GM23338 (cell line): ENCODE results near the gene CDH4. TPM values are rescaled to one million over a fixed set of nuclear protein-coding genes. Genes with fewer than 3 reads are reported as not detected.

Experiments used
- ATAC-seq: fragments of 200-7000 bp; cut with Tn5 transposase; 3 replicates; pipeline ENCODE4 v1.9.1; 2020
- DNase-seq: peaks from one replicate; pipeline ENCODE4 v3.0.0-alpha.2; 2015; ENCODE audit warnings: low spot score
- H2AFZ ChIP-seq: fragments of 200-600 bp; sonication (generic); 2 replicates; pipeline ENCODE4 v1.8.0; 2016; ENCODE audit warnings: antibody characterized with exemption, mild to moderate bottlenecking, moderate library complexity
- H3F3A ChIP-seq: fragments of 200-600 bp; sonication (generic); replicated peaks from 2 replicates; pipeline ENCODE4 v1.8.0; 2017; ENCODE audit warnings: antibody characterized with exemption, mixed run types, low read depth
- H3K27ac ChIP-seq: fragments of 200-600 bp; sonication (generic); 2 replicates; pipeline ENCODE4 v1.6.1; 2016; ENCODE audit warnings: low read depth
- H3K27me3 ChIP-seq: fragments of 200-600 bp; sonication (generic); 2 replicates; pipeline ENCODE4 v1.8.0; 2016; ENCODE audit warnings: mild to moderate bottlenecking, mixed run types, moderate library complexity; ENCODE audit not compliant: insufficient read depth
- H3K36me3 ChIP-seq: fragments of 200-600 bp; sonication (generic); 2 replicates; pipeline ENCODE4 v1.8.0; 2016; ENCODE audit warnings: mild to moderate bottlenecking; ENCODE audit not compliant: insufficient read depth
- H3K4me1 ChIP-seq: fragments of 200-600 bp; sonication (generic); 2 replicates; pipeline ENCODE4 v1.8.0; 2016; ENCODE audit warnings: mild to moderate bottlenecking, moderate library complexity; ENCODE audit not compliant: insufficient read depth
- H3K4me2 ChIP-seq: fragments of 200-600 bp; sonication (generic); 2 replicates; pipeline ENCODE4 v1.7.1; 2017; ENCODE audit warnings: mixed run types
- H3K4me3 ChIP-seq: fragments of 200-600 bp; sonication (generic); 2 replicates; pipeline ENCODE4 v1.6.1; 2016; ENCODE audit warnings: mixed run types
- H3K79me2 ChIP-seq: fragments of 200-600 bp; sonication (generic); replicated peaks from 2 replicates; pipeline ENCODE4 v1.8.0; 2017; ENCODE audit warnings: mild to moderate bottlenecking; ENCODE audit not compliant: insufficient read depth
- H3K9me2 ChIP-seq: fragments of 200-600 bp; sonication (generic); 2 replicates; pipeline ENCODE4 v1.8.0; 2017; ENCODE audit not compliant: insufficient read depth
- H4K20me1 ChIP-seq: fragments of 200-600 bp; sonication (generic); replicated peaks from 2 replicates; pipeline ENCODE4 v1.8.0; 2017; ENCODE audit warnings: mild to moderate bottlenecking; ENCODE audit not compliant: insufficient read depth
- H3K27ac Mint-ChIP-seq: 2 replicates; pipeline ENCODE4 v1.8.0; 2020; ENCODE audit warnings: inconsistent platforms, mild to moderate bottlenecking, moderate library complexity, mixed read lengths
- H3K27me3 Mint-ChIP-seq: 3 replicates; pipeline ENCODE4 v1.8.0; 2022; ENCODE audit warnings: low read depth, mild to moderate bottlenecking, moderate library complexity, mixed read lengths, inconsistent platforms; ENCODE audit not compliant: insufficient read depth, poor library complexity
- H3K36me3 Mint-ChIP-seq: 3 replicates; pipeline ENCODE4 v1.8.0; 2021; ENCODE audit warnings: low read depth, mild to moderate bottlenecking, inconsistent platforms, moderate library complexity, mixed read lengths
- H3K4me1 Mint-ChIP-seq: 3 replicates; pipeline ENCODE4 v1.8.0; 2020; ENCODE audit warnings: mild to moderate bottlenecking, inconsistent platforms, mixed read lengths
- H3K4me3 Mint-ChIP-seq: 3 replicates; pipeline ENCODE4 v1.8.0; 2021; ENCODE audit warnings: moderate library complexity, mild to moderate bottlenecking, inconsistent platforms, mixed read lengths
- H3K9me3 Mint-ChIP-seq: 3 replicates; pipeline ENCODE4 v1.8.0; 2020; ENCODE audit warnings: moderate library complexity, mild to moderate bottlenecking, inconsistent platforms, mixed read lengths
- CREB1 ChIP-seq: fragments of 250-450 bp; sonication (Bioruptor Pico); IDR thresholded peaks from 2 replicates; pipeline ENCODE4 v1.5.0; 2020; ENCODE audit warnings: low read depth, mild to moderate bottlenecking, moderate library complexity
- EZH2 ChIP-seq: fragments of 200-600 bp; sonication (generic); IDR thresholded peaks from one replicate; pipeline ENCODE4 v1.8.0; 2017; ENCODE audit warnings: antibody characterized with exemption, mild to moderate bottlenecking, low read depth; ENCODE audit not compliant: unreplicated experiment
- EZH2phosphoT487 ChIP-seq: fragments of 200-600 bp; sonication (generic); IDR thresholded peaks from one replicate; pipeline ENCODE4 v1.8.1; 2018; ENCODE audit warnings: antibody characterized with exemption; ENCODE audit not compliant: unreplicated experiment
- NANOG ChIP-seq: IDR thresholded peaks from 2 replicates; pipeline ENCODE4 v1.6.1; 2016; ENCODE audit warnings: antibody characterized with exemption, borderline replicate concordance
- POLR2AphosphoS5 ChIP-seq: IDR thresholded peaks from 2 replicates; pipeline ENCODE4 v1.6.1; 2016; ENCODE audit warnings: antibody characterized with exemption, low read depth
- STAT1 ChIP-seq: IDR thresholded peaks from one replicate; pipeline ENCODE4 v1.6.1; 2016; ENCODE audit warnings: antibody characterized with exemption; ENCODE audit not compliant: unreplicated experiment
- ZNF114 ChIP-seq: fragments of 250-450 bp; sonication (Bioruptor Pico); IDR thresholded peaks from 2 replicates; pipeline ENCODE4 v1.5.0; 2020; ENCODE audit warnings: mild to moderate bottlenecking, moderate library complexity
- polyA plus RNA-seq: library from polyadenylated mRNA; unstranded; fragments of >200 nt; fragmentation: Nextera tagmentation; extraction: Ambion mirVana; gene quantifications from 2 replicates; pipeline ENCODE4 v1.2.1, GENCODE V29; 2016
- total RNA-seq: library from RNA; depleted of rRNA; stranded (reverse); fragments of >200 nt; shearing (Covaris generic); gene quantifications from 2 replicates; pipeline ENCODE4 v1.2.3, GENCODE V29; 2014
- TF ChIP-seq, protein P1 (sequence below): IDR thresholded peaks from 2 replicates; pipeline ENCODE4 v1.6.1; 2016; ENCODE audit warnings: antibody characterized with exemption
- TF ChIP-seq, protein P2 (sequence below): fragments of 250-450 bp; sonication (Bioruptor Pico); IDR thresholded peaks from 2 replicates; pipeline ENCODE4 v1.5.0; 2020; ENCODE audit warnings: mild to moderate bottlenecking, moderate library complexity
- TF ChIP-seq, protein P3 (sequence below), 2 experiments: fragments of 200-600 bp in 1 of 2; sonication (generic) in 1 of 2; conservative IDR thresholded peaks; 2 replicates each; pipeline versions ENCODE4 v1.5.1 to v1.6.1; 2016 to 2017; ENCODE audit warnings: antibody characterized with exemption in 2 of 2, low read depth in 2 of 2, mild to moderate bottlenecking in 2 of 2, moderate library complexity in 1 of 2

The CDH4 gene
- total and polyA plus RNA-seq, 2 experiments from 2014 or later: 1.2 to 4.2 TPM

DNA sequence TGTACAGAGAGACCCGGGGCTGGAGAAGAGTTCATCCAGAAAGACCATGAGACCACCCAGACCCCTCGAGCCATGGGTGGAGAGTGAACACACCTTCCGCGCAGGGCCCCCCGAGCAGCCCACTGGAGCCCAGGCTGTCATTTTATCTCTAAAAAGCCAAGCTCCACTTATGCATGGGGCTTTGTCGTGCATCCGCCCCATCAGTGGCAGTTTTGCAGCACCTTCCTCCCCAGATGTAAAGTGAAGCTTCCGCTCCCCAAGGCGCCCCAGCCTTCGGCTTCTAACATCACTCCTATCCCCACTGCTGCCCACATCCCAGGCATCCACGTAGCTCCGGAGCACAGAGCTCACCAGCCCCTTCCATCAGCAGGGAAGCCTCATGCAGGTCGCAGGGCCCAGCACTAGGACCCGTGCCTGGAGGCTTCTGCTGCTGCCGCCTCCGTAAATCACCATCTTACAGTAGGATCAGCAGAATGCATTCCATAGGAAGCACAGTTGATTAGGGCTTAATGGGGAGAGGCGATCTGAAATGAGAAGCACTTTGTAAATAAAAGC lies 512.5 kb downstream of the CDH4 start:
- Histone ChIP-seq H3K36me3 (no peaks in the 10 kb centered on the region), H3K4me1 (no peaks in the 10 kb centered on the region), H3K79me2 (no peaks in the 10 kb centered on the region), H3F3A (no peaks in the 10 kb centered on the region), H3K27ac (no peak overlapping the region), H4K20me1 (no peaks in the 10 kb centered on the region), H3K9me2 (no peaks in the 10 kb centered on the region), H3K4me3 (no peak overlapping the region), H3K27me3 (no peaks in the 10 kb centered on the region), H2AFZ (no peak overlapping the region), H3K4me2 (no peak overlapping the region)
- ATAC-seq (no peak), DNase-seq (no peak)
- Mint-ChIP-seq H3K27me3 (peaks cover 8% of the 10 kb centered on the region), H3K4me3 (no peak overlapping the region), H3K9me3 (no peaks in the 10 kb centered on the region), H3K4me1 (peaks cover 2% of the 10 kb centered on the region; the same call in 2 of the 3 replicates), H3K27ac (no peak overlapping the region), H3K36me3 (no peaks in the 10 kb centered on the region)
- TF ChIP-seq STAT1 (no peak), NANOG (no peak), POLR2AphosphoS5 (no peak), EZH2phosphoT487 (no peak), CREB1 (CRISPR knock-in tag) (no peak), EZH2 (no peak)
- TF ChIP-seq, protein P1, sequence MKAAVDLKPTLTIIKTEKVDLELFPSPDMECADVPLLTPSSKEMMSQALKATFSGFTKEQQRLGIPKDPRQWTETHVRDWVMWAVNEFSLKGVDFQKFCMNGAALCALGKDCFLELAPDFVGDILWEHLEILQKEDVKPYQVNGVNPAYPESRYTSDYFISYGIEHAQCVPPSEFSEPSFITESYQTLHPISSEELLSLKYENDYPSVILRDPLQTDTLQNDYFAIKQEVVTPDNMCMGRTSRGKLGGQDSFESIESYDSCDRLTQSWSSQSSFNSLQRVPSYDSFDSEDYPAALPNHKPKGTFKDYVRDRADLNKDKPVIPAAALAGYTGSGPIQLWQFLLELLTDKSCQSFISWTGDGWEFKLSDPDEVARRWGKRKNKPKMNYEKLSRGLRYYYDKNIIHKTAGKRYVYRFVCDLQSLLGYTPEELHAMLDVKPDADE: no peak

DNA sequence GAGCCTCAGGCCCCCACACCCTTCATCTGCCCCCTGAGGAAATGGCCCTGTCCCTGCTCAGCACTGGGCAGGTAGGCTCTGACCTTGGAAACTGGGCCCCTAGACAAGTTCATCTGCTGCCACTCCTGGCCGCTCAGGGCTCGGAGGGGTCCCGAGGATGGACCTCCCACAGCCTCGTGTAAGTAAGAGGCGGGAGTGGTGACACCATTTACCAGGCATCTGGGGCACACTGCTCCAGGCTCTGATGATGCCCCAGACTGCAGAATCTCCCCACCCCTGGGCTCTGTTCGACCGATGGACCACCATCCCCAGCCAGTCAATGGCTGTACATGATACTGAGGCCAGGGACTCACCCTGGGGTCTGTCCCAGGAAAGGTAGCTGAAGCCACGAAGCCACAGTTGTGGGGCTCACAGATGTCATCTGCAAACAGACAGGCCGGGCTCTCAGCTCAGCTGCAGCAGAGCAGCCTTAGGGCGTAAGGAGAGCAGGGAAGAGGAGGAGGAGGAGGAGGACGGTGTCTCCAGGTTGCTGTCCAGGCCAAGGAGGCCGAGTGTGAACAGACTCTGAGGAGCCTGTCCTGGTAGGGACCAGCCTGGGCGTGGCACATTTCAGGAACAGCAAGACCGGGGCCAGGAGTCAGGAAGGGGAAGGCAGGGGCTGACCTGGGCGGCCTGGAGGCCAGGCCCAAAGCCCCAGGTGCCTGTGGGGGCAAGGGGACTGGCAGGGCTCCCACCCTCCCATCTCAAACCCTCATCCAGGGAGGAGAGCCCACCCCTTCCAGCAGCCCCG lies 513.2 kb downstream of the CDH4 start:
- Histone ChIP-seq H3K79me2 (no peaks in the 10 kb centered on the region), H3F3A (no peaks in the 10 kb centered on the region), H3K27me3 (no peaks in the 10 kb centered on the region), H3K27ac (no peak overlapping the region), H3K4me3 (no peak overlapping the region), H3K36me3 (no peaks in the 10 kb centered on the region), H4K20me1 (no peaks in the 10 kb centered on the region), H2AFZ (no peak overlapping the region), H3K4me2 (no peak overlapping the region), H3K4me1 (no peaks in the 10 kb centered on the region), H3K9me2 (no peaks in the 10 kb centered on the region)
- H3K4me1 Mint-ChIP-seq: peaks cover 2% of the 10 kb centered on the region; the same call in 2 of the 3 replicates
- ATAC-seq (no peak), DNase-seq (no peak)
- no peak overlapping the region for H3K27ac Mint-ChIP-seq
- H3K9me3 Mint-ChIP-seq: no peaks in the 10 kb centered on the region
- H3K4me3 Mint-ChIP-seq: no peak overlapping the region
- peaks cover 8% of the 10 kb centered on the region for H3K27me3 Mint-ChIP-seq
- no peaks in the 10 kb centered on the region for H3K36me3 Mint-ChIP-seq
- TF ChIP-seq ZNF114 (CRISPR knock-in tag) (no peak), STAT1 (no peak), NANOG (no peak)
- TF ChIP-seq, protein P2, sequence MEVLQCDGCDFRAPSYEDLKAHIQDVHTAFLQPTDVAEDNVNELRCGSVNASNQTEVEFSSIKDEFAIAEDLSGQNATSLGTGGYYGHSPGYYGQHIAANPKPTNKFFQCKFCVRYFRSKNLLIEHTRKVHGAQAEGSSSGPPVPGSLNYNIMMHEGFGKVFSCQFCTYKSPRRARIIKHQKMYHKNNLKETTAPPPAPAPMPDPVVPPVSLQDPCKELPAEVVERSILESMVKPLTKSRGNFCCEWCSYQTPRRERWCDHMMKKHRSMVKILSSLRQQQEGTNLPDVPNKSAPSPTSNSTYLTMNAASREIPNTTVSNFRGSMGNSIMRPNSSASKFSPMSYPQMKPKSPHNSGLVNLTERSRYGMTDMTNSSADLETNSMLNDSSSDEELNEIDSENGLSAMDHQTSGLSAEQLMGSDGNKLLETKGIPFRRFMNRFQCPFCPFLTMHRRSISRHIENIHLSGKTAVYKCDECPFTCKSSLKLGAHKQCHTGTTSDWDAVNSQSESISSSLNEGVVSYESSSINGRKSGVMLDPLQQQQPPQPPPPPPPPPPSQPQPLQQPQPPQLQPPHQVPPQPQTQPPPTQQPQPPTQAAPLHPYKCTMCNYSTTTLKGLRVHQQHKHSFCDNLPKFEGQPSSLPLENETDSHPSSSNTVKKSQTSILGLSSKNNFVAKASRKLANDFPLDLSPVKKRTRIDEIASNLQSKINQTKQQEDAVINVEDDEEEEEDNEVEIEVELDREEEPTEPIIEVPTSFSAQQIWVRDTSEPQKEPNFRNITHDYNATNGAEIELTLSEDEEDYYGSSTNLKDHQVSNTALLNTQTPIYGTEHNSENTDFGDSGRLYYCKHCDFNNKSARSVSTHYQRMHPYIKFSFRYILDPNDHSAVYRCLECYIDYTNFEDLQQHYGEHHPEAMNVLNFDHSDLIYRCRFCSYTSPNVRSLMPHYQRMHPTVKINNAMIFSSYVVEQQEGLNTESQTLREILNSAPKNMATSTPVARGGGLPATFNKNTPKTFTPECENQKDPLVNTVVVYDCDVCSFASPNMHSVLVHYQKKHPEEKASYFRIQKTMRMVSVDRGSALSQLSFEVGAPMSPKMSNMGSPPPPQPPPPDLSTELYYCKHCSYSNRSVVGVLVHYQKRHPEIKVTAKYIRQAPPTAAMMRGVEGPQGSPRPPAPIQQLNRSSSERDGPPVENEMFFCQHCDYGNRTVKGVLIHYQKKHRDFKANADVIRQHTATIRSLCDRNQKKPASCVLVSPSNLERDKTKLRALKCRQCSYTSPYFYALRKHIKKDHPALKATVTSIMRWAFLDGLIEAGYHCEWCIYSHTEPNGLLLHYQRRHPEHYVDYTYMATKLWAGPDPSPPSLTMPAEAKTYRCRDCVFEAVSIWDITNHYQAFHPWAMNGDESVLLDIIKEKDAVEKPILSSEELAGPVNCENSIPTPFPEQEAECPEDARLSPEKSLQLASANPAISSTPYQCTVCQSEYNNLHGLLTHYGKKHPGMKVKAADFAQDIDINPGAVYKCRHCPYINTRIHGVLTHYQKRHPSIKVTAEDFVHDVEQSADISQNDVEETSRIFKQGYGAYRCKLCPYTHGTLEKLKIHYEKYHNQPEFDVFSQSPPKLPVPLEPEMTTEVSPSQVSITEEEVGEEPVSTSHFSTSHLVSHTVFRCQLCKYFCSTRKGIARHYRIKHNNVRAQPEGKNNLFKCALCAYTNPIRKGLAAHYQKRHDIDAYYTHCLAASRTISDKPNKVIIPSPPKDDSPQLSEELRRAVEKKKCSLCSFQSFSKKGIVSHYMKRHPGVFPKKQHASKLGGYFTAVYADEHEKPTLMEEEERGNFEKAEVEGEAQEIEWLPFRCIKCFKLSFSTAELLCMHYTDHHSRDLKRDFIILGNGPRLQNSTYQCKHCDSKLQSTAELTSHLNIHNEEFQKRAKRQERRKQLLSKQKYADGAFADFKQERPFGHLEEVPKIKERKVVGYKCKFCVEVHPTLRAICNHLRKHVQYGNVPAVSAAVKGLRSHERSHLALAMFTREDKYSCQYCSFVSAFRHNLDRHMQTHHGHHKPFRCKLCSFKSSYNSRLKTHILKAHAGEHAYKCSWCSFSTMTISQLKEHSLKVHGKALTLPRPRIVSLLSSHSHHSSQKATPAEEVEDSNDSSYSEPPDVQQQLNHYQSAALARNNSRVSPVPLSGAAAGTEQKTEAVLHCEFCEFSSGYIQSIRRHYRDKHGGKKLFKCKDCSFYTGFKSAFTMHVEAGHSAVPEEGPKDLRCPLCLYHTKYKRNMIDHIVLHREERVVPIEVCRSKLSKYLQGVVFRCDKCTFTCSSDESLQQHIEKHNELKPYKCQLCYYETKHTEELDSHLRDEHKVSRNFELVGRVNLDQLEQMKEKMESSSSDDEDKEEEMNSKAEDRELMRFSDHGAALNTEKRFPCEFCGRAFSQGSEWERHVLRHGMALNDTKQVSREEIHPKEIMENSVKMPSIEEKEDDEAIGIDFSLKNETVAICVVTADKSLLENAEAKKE: no peak
- TF ChIP-seq, protein P1: no peak
- TF ChIP-seq, protein P3, sequence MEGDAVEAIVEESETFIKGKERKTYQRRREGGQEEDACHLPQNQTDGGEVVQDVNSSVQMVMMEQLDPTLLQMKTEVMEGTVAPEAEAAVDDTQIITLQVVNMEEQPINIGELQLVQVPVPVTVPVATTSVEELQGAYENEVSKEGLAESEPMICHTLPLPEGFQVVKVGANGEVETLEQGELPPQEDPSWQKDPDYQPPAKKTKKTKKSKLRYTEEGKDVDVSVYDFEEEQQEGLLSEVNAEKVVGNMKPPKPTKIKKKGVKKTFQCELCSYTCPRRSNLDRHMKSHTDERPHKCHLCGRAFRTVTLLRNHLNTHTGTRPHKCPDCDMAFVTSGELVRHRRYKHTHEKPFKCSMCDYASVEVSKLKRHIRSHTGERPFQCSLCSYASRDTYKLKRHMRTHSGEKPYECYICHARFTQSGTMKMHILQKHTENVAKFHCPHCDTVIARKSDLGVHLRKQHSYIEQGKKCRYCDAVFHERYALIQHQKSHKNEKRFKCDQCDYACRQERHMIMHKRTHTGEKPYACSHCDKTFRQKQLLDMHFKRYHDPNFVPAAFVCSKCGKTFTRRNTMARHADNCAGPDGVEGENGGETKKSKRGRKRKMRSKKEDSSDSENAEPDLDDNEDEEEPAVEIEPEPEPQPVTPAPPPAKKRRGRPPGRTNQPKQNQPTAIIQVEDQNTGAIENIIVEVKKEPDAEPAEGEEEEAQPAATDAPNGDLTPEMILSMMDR (conservative IDR thresholded peaks at IDR 0.05; ENCODE audit: low read depth in 2 of 2): no peak
